ENCODE measurements around the gene APOC1. TPM values are rescaled to one million over a fixed set of nuclear protein-coding genes. Genes with fewer than 3 reads are reported as not detected.

The APOC1 gene
- 15.8 and 15.9 TPM in 2 replicates for total RNA-seq

DNA sequence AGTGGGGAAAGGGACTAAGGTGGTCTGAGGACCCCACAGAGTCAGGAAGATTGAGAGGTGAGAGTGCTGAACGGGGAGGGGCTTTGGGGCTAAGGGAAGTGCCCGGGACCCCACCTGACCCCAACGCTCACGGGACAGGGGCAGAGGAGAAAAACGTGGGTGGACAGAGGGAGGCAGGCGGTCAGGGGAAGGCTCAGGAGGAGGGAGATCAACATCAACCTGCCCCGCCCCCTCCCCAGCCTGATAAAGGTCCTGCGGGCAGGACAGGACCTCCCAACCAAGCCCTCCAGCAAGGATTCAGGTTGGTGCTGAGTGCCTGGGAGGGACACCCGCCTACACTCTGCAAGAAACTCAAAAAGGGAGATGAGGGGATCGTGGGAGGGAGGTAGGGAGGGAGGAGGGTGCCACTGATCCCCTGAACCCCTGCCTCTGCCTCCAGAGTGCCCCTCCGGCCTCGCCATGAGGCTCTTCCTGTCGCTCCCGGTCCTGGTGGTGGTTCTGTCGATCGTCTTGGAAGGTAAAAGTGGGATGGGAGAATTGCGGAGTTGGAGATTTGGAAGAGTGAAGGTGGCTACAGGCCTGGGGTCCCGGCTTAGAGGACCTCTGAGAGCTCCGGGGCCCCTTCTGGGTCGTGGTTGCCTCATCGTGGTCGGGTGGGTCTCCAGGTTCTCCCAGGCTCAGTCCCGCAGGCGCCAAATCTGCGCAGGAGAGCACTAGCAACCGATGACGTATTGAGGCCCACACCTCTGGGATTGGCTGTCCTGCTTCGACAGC is at the start of gene APOC1:
TSS of gene APOC1 (plus strand) at position 176 of the 774 bp plus-strand sequence. CDS start at position 460, 284 bp downstream.

DNA sequence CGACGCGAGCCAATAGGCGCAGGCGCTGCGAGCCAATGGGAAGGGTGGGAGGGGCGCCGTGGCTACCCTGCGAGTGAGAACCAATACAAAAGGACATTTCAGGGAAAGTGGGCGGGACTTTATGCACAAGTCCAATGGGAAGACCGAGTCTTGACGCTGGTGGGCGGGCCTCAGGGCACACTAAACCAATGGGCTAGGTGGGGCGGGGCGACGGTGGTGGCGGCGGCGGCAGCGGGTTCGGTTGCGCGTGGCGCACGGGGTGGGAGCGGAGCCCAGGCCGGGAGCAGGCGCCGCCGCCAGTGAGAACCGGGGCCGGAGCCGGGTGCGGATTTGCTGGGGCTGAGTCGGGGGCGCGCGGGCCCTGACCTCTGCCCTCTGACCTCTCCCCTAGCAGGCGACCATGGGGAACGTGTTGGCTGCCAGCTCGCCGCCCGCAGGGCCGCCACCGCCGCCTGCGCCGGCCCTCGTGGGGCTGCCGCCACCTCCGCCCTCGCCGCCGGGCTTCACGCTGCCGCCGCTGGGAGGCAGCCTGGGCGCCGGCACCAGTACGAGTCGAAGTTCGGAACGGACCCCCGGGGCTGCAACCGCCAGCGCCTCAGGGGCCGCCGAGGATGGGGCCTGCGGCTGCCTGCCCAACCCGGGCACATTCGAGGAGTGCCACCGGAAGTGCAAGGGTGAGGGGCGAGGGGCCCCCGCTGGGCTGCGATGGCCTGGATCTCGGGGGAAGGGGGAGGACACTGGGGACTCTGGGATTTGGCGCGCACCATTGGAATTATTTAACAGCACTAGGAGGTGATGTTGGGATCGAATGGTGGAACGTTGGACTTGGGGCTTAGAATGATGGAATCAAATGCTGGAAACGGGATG is 23.2 kb upstream of the APOC1 start, which contains the start of gene TOMM40:
TSS of gene TOMM40 (plus strand) at position 239 of the 867 bp plus-strand sequence. CDS start at position 401, 162 bp downstream.

DNA sequence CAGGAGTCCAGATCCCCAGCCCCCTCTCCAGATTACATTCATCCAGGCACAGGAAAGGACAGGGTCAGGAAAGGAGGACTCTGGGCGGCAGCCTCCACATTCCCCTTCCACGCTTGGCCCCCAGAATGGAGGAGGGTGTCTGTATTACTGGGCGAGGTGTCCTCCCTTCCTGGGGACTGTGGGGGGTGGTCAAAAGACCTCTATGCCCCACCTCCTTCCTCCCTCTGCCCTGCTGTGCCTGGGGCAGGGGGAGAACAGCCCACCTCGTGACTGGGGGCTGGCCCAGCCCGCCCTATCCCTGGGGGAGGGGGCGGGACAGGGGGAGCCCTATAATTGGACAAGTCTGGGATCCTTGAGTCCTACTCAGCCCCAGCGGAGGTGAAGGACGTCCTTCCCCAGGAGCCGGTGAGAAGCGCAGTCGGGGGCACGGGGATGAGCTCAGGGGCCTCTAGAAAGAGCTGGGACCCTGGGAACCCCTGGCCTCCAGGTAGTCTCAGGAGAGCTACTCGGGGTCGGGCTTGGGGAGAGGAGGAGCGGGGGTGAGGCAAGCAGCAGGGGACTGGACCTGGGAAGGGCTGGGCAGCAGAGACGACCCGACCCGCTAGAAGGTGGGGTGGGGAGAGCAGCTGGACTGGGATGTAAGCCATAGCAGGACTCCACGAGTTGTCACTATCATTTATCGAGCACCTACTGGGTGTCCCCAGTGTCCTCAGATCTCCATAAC is 8.8 kb upstream of the APOC1 start, which contains the start of gene APOE:
TSS of gene APOE (plus strand) at position 360 of the 724 bp plus-strand sequence. CDS start 829 bp downstream, outside the sequence.

DNA sequence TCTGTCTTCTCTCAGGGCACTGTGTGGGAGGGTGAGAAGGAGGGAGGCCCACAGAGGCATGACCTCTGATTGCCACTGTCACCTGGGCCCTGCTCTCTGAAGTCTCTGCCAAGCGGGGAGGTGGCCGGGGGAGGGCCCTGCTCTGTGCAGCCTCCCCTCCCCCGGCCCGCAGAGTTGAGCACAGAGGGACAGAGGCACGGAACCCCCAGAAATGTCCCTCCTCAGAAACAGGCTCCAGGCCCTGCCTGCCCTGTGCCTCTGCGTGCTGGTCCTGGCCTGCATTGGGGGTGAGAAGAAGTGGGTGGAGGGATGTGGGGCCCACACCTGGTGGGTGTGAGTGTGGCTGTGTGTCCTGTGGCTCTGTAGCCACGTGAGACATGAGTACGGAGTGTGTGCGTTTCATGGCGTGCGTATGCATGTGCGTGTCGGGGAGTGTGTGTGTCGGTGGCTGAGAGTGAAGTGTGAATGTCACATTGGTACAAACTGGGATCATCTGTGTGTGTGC is 27.7 kb downstream of the APOC1 start, which contains the start of gene APOC4:
TSS of gene APOC4 (plus strand) at position 171 of the 505 bp plus-strand sequence. CDS start at position 212, 41 bp downstream.

DNA sequence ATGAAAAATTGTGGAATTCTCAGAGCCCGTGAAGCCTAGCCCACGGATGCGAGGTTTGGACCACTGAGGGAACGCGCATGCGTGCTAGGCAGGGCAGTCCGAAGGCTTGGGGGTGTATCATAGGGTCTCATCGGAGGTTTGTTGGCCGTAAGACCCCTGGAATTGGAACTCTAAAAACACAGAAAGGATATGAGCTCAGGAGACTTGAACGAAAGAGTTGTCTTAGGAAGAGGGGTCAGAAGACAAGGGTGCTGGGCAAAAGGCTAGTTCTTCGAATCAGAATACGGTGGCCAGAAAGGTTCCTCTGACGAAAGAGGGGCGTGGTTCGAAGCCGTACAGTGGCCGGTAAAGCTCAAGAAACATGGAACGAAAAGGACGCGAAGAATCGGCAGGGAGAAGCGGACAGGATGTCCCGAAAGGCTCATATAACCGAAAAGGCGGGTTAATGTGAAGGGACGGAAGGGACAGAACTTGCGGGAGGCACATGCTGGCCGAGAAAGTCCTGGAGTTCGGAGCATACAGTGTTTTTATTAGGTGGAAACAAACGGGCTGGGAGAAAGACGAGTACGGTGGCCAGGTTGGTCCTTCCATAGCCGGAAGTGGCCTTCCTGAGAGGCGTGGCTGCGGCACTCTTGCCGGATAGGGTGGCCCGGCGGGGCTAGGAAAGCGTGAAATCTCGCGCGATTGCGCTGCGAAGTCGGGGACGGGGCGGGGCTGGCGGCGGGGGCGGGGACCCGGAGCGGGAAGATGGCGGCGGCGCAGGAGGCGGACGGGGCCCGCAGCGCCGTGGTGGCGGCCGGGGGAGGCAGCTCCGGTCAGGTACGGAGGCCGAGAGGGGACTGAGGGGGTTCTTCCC is 40.5 kb downstream of the APOC1 start, which contains the start of gene CLPTM1:
TSS of gene CLPTM1 (plus strand) at position 732 of the 856 bp plus-strand sequence. CDS start at position 748, 16 bp downstream.

Other genes starting within 250 kb of the APOC1 start
- gene CEACAM19, start 243.1 kb upstream of the APOC1 start, total RNA-seq = 2.7 and 3.3 TPM in 2 replicates
- gene CEACAM16, start 215.5 kb upstream of the APOC1 start, total RNA-seq = not detected in 2 replicates
- gene BCL3, start 165.9 kb upstream of the APOC1 start, total RNA-seq = 35.6 and 48.8 TPM in 2 replicates
- gene CBLC, start 136.7 kb upstream of the APOC1 start, total RNA-seq = 0.50 and 1.9 TPM in 2 replicates
- gene BCAM, start 105.5 kb upstream of the APOC1 start, total RNA-seq = 17.1 and 18.3 TPM in 2 replicates
- 117 TPM in 2 replicates for gene NECTIN2, start 68.3 kb upstream of the APOC1 start, total RNA-seq
- 82.2 and 93.8 TPM in 2 replicates for gene TOMM40, start 23.4 kb upstream of the APOC1 start, total RNA-seq
- gene APOE, start 8.8 kb upstream of the APOC1 start, total RNA-seq = 21.0 and 25.3 TPM in 2 replicates
- gene APOC4, start 27.6 kb downstream of the APOC1 start, total RNA-seq = not detected in 2 replicates
- gene APOC2, start 31.4 kb downstream of the APOC1 start, total RNA-seq = not detected in 2 replicates
- 53.2 and 62.5 TPM in 2 replicates for gene CLPTM1, start 40.8 kb downstream of the APOC1 start, total RNA-seq
- 9.9 and 11.6 TPM in 2 replicates for gene RELB, start 86.9 kb downstream of the APOC1 start, total RNA-seq
- gene CLASRP, start 124.4 kb downstream of the APOC1 start, total RNA-seq = 34.9 and 46.4 TPM in 2 replicates
- gene ZNF296, start 161.9 kb downstream of the APOC1 start, total RNA-seq = 0.17 and 0.45 TPM in 2 replicates
- gene GEMIN7, start 164.7 kb downstream of the APOC1 start, total RNA-seq = 34.6 and 45.5 TPM in 2 replicates
- gene PPP1R37, start 178.6 kb downstream of the APOC1 start, total RNA-seq = 28.7 and 30.3 TPM in 2 replicates
- gene NKPD1, start 246.4 kb downstream of the APOC1 start, total RNA-seq = 0.15 and 0.34 TPM in 2 replicates

All from bronchus fibroblast of lung (primary cell).